ENCODE results near the gene CD36.

CD36 gene

GRCh38 chr7:80639011-80639410 lies 569 bp downstream of the CD36 start:
- H3K36me3 ChIP-seq, result no peaks in the 10 kb centered on the region
- no peak for TF ChIP-seq CTCF (IDR thresholded peaks at IDR 0.05)
- H3K27me3 ChIP-seq, result no peaks in the 10 kb centered on the region
- H3K9me3 ChIP-seq, result no peaks in the 10 kb centered on the region
- H3K4me1 ChIP-seq (ENCODE audit: control insufficient read depth in 1 of 2, insufficient read depth in 1 of 2, low read depth in 1 of 2, low read length in 1 of 2), result peaks cover 49 to 55% of the 10 kb centered on the region in 2 experiments
- no peak overlapping the region for H3K4me3 ChIP-seq (ENCODE audit: low read depth in 1 of 2, low read length in 1 of 2)
- no peak overlapping the region for H3K27ac ChIP-seq

DNA sequence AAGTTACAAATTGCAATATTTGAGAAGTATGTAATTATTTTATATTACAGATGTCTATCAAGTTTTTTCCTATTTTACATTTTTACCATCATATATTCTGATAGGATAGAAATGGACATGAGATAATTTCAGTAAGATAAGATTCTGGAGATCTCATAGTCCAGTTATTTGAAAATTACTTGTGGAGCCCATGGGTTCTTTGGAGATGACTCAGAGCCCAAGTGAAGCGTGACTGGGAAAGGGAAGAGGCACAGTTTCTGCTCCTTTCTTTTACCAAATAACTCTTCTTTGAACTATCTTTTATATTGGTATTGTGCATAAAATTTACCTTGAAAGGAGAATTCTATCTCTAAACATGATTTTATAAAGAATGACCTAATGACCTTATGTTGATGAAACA lies 2.4 kb downstream of the CD36 start:
- no peak for TF ChIP-seq CTCF (IDR thresholded peaks at IDR 0.05)
- H3K4me1 ChIP-seq (ENCODE audit: control insufficient read depth in 1 of 2, insufficient read depth in 1 of 2, low read depth in 1 of 2, low read length in 1 of 2), result peaks cover 38 to 43% of the 10 kb centered on the region in 2 experiments
- no peak overlapping the region for H3K4me3 ChIP-seq (ENCODE audit: low read depth in 1 of 2, low read length in 1 of 2)
- no peaks in the 10 kb centered on the region for H3K27me3 ChIP-seq
- no peak overlapping the region for H3K27ac ChIP-seq
- no peaks in the 10 kb centered on the region for H3K36me3 ChIP-seq
- H3K9me3 ChIP-seq, result no peaks in the 10 kb centered on the region

DNA sequence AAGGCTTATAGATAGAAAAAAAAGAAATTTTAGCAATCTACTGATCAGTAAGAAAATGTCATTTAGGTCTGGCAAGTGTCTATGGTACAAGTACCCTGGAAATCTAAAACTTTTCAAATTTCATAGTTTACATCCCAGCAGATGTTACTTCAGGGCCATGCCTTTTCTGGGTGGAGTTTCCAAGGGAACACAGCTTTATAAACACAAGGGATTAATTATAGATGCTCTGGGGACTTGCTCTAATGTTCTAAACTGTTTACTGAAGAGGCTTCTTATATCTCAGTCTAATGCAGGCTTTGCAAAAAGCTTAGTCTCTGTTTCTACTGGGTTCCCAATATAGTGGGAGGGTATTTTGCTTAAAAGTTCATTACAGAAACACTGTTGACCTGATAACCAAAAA lies 3.1 kb downstream of the CD36 start:
- Histone ChIP-seq H3K27me3 (no peaks in the 10 kb centered on the region), H3K36me3 (no peaks in the 10 kb centered on the region), H3K4me3 (ENCODE audit: low read depth in 1 of 2, low read length in 1 of 2) (no peak overlapping the region), H3K9me3 (no peaks in the 10 kb centered on the region), H3K4me1 (ENCODE audit: control insufficient read depth in 1 of 2, insufficient read depth in 1 of 2, low read depth in 1 of 2, low read length in 1 of 2) (peaks cover 31 to 36% of the 10 kb centered on the region in 2 experiments), H3K27ac (no peak overlapping the region)
- no peak for TF ChIP-seq CTCF (IDR thresholded peaks at IDR 0.05)

GRCh38 chr7:80642871-80643270 lies 4.4 kb downstream of the CD36 start:
- no peak overlapping the region for H3K4me3 ChIP-seq (ENCODE audit: low read depth in 1 of 2, low read length in 1 of 2)
- peaks cover 29 to 31% of the 10 kb centered on the region in 2 experiments for H3K4me1 ChIP-seq (ENCODE audit: control insufficient read depth in 1 of 2, insufficient read depth in 1 of 2, low read depth in 1 of 2, low read length in 1 of 2)
- no peaks in the 10 kb centered on the region for H3K9me3 ChIP-seq
- H3K27me3 ChIP-seq, result no peaks in the 10 kb centered on the region
- H3K36me3 ChIP-seq, result no peaks in the 10 kb centered on the region
- TF ChIP-seq CTCF (IDR thresholded peaks at IDR 0.05), result no peak
- H3K27ac ChIP-seq, result peak overlapping the region; percentile 68

- Histone ChIP-seq H3K4me3 (ENCODE audit: low read depth in 1 of 2, low read length in 1 of 2) (no peak overlapping the region), H3K9me3 (no peaks in the 10 kb centered on the region)
- no peak for TF ChIP-seq CTCF (IDR thresholded peaks at IDR 0.05)
Measured at GRCh38 chr7:80643336-80643915, 5.0 kb downstream of the CD36 start.

More at GRCh38 chr7:80643336-80643915, 5.0 kb downstream of the CD36 start:
- Histone ChIP-seq H3K27me3 (no peaks in the 10 kb centered on the region), H3K36me3 (no peaks in the 10 kb centered on the region), H3K27ac (peak overlapping the region; percentile 68), H3K4me1 (ENCODE audit: control insufficient read depth in 1 of 2, insufficient read depth in 1 of 2, low read depth in 1 of 2, low read length in 1 of 2) (peaks cover 23 to 26% of the 10 kb centered on the region in 2 experiments)
